ENCODE data around the gene ARHGAP24. TPM values are rescaled to one million over a fixed set of nuclear protein-coding genes. Genes with fewer than 3 reads are reported as not detected.

ARHGAP24 gene
- total and polyA plus RNA-seq, 9 donors, result 6.6 to 16.7 (median 10.0) TPM

DNA sequence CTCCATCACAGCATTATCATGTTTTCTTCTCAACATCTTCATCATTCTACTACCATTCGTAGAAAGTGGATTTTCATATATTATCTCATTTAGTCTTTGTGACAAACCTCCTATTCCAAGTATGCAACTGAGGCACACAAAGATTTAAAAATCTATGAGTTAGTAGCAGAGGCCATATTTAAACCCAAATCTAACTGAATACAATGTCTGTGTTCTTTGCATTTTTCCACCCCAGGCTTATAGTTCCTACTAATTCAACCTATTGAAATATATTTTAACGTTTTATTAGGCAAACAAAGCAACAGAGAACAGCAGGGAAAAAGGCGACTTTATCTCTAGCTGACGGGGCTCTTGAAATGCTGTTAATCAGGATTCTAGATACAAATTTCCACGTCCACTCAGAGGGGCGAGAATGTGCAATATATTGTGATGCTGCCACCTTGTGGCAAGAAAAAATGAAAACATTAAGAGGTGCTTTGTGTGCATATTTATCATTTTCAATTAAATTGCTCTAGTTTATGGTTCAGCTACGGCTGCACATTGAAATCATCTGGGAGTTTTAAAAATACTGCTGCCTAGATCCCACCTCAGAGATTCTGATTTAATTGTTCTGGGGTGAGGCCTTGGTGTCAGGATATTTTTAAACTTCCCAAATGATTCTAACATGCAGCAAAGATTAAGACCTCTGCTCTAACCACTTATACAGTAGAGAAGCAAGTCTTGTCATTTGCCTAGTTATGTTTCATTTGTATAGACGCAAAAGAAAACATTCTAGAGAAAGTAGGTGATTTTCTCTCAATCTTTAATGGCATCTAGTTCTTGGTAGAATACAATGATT lies 569.0 kb downstream of the ARHGAP24 start:
- no peak overlapping the region for H3K27ac ChIP-seq
- H3K9me3 ChIP-seq, result no peaks in the 10 kb centered on the region
- WGBS, 3 donors, result 19 to 21% (median 21%) methylated on average over 8 of the region's 8 CpGs
- no peaks in the 10 kb centered on the region for H3K36me3 ChIP-seq
- no peaks in the 10 kb centered on the region for H3K4me1 ChIP-seq (ENCODE audit: insufficient read depth)
- H3K27me3 ChIP-seq, result no peaks in the 10 kb centered on the region
- intact Hi-C loops (cut with DNase I), result no loop called here
- H3K4me3 ChIP-seq, result no peak overlapping the region
- DNase-seq, result no peak
- no peak for TF ChIP-seq EP300 (IDR thresholded peaks at IDR 0.05)
- TF ChIP-seq, protein P1, sequence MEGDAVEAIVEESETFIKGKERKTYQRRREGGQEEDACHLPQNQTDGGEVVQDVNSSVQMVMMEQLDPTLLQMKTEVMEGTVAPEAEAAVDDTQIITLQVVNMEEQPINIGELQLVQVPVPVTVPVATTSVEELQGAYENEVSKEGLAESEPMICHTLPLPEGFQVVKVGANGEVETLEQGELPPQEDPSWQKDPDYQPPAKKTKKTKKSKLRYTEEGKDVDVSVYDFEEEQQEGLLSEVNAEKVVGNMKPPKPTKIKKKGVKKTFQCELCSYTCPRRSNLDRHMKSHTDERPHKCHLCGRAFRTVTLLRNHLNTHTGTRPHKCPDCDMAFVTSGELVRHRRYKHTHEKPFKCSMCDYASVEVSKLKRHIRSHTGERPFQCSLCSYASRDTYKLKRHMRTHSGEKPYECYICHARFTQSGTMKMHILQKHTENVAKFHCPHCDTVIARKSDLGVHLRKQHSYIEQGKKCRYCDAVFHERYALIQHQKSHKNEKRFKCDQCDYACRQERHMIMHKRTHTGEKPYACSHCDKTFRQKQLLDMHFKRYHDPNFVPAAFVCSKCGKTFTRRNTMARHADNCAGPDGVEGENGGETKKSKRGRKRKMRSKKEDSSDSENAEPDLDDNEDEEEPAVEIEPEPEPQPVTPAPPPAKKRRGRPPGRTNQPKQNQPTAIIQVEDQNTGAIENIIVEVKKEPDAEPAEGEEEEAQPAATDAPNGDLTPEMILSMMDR (IDR thresholded peaks at IDR 0.05), result peak; percentile 37 to 53 (median 41)

- WGBS, 3 donors, result 58 to 86% (median 84%) methylated on average over 3 of the region's 3 CpGs
- TF ChIP-seq, protein P1 (IDR thresholded peaks at IDR 0.05), result no peak
- no peak for TF ChIP-seq POLR2A (IDR thresholded peaks at IDR 0.05)
- TF ChIP-seq EP300 (IDR thresholded peaks at IDR 0.05), result no peak
- Histone ChIP-seq H3K9me3 (no peaks in the 10 kb centered on the region), H3K4me3 (no peak overlapping the region), H3K4me1 (ENCODE audit: insufficient read depth) (no peaks in the 10 kb centered on the region), H3K27ac (no peak overlapping the region), H3K36me3 (no peaks in the 10 kb centered on the region), H3K27me3 (no peaks in the 10 kb centered on the region)
- no peak for DNase-seq
- intact Hi-C loops (cut with DNase I), result no loop called here
Observed at GRCh38 chr4:86044593-86044985, 569.6 kb downstream of the ARHGAP24 start.

DNA sequence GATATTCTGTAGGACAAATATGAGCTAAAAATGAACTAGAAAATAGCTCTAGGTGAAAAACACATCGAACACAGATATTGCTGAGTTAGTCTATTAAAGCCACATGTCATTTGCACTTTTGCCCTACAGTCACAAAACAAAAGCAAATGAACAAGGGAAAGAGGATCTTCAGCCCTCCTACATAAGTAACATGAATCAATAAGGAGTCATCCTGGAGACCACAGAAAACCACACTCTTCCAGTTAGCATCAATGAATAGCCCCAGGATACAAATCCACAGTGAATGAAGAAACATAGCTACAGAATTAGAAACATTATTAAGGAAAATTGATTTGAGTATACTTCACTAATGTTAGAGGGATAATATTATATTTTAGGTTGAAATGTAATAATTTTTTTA lies 573.5 kb downstream of the ARHGAP24 start:
- 68 to 88% (median 83%) methylated on average over 1 of the region's 1 CpG for WGBS, 3 donors
- intact Hi-C loops (cut with DNase I), result no loop called here
- Histone ChIP-seq H3K4me3 (no peak overlapping the region), H3K4me1 (ENCODE audit: insufficient read depth) (no peaks in the 10 kb centered on the region), H3K27ac (no peak overlapping the region), H3K27me3 (no peaks in the 10 kb centered on the region), H3K9me3 (no peaks in the 10 kb centered on the region), H3K36me3 (no peaks in the 10 kb centered on the region)
- no peak for DNase-seq
- no peak for TF ChIP-seq EP300 (IDR thresholded peaks at IDR 0.05)
- TF ChIP-seq POLR2A (IDR thresholded peaks at IDR 0.05), result no peak
- TF ChIP-seq, protein P1 (IDR thresholded peaks at IDR 0.05), result no peak

DNA sequence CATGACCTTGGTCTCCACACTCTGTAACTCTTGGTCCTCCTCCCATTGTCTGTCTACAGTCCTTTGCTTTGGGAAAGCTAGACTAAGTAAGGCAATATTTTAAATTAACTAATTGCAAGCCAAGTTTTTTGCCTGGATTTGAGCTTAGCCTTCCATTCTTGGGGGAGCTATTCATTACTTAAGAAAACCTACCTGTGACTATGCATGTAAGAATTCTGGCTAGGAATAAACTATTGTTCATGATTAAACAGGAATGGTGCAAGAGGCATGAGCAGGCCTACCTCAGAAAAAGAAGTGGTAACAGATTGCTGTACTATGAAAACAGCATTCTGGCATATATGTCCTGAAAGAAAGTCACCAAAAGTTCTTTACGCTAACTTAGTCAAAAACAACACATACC lies 575.5 kb downstream of the ARHGAP24 start:
- 95 to 100% (median 100%) methylated on average over 1 of the region's 1 CpG for WGBS, 3 donors
- intact Hi-C loops (cut with DNase I), result no loop called here
- H3K4me3 ChIP-seq, result no peak overlapping the region

More for the DNA sequence above, 575.5 kb downstream of the ARHGAP24 start:
- H3K27me3 ChIP-seq, result no peaks in the 10 kb centered on the region
- no peak for DNase-seq
- no peaks in the 10 kb centered on the region for H3K36me3 ChIP-seq
- H3K4me1 ChIP-seq (ENCODE audit: insufficient read depth), result no peaks in the 10 kb centered on the region
- no peak overlapping the region for H3K27ac ChIP-seq
- TF ChIP-seq, protein P1 (IDR thresholded peaks at IDR 0.05), result no peak
- TF ChIP-seq EP300 (IDR thresholded peaks at IDR 0.05) (no peak), POLR2A (IDR thresholded peaks at IDR 0.05) (no peak)
- no peaks in the 10 kb centered on the region for H3K9me3 ChIP-seq

MicroRNAs within 50 kb of the gene (microRNA counts, 767-probe panel; counts per million panel counts)
- microRNA hsa-miR-4451, result 530 counts per million, percentile 78 among the panel's probes with 10 or more counts

Small RNA genes within 50 kb of the gene (microRNA-seq; reads per million reads assigned to microRNA genes)
- gene MIR4451, result 0 reads per million in 3 donors

Small RNA genes within 50 kb of the gene (small RNA-seq; reads per million reads assigned to genes)
- gene MIR4451, result not detected

Data from ovary (tissue), 9 donors.